SK-N-SH treated with all-trans-retinoic acid at 6 μM for 48 hours (cell line): ENCODE results near the gene SPDL1.

Source experiments
- ATAC-seq: fragments of 200-7000 bp; cut with Tn5 transposase; 3 replicates; pipeline ENCODE4 v1.9.1; 2020; ENCODE audit warnings: mild to moderate bottlenecking, moderate library complexity
- ARNTL ChIP-seq: fragments of 450-650 bp; formaldehyde crosslinking; IDR thresholded peaks from 2 replicates; pipeline ENCODE4 v1.5.0; 2020; ENCODE audit warnings: low read depth, mild to moderate bottlenecking, moderate library complexity, borderline replicate concordance
- BACH2 ChIP-seq: fragments of 250-450 bp; sonication (Bioruptor Pico); IDR thresholded peaks from 2 replicates; pipeline ENCODE4 v1.9.0; 2021; ENCODE audit warnings: mild to moderate bottlenecking, borderline replicate concordance
- CREB5 ChIP-seq: fragments of 250-450 bp; sonication (Bioruptor Pico); IDR thresholded peaks from 2 replicates; pipeline ENCODE4 v1.5.1; 2020; ENCODE audit warnings: low read depth, mild to moderate bottlenecking, moderate library complexity
- CSDC2 ChIP-seq: fragments of 250-450 bp; sonication (Bioruptor Pico); IDR thresholded peaks from 2 replicates; pipeline ENCODE4 v1.5.0; 2020; ENCODE audit warnings: mild to moderate bottlenecking, moderate library complexity
- CSRNP3 ChIP-seq: fragments of 250-450 bp; sonication (Bioruptor Pico); IDR thresholded peaks from 2 replicates; pipeline ENCODE4 v1.5.1; 2021; ENCODE audit warnings: mild to moderate bottlenecking, moderate library complexity
- ESRRG ChIP-seq: fragments of 250-450 bp; sonication (Bioruptor Pico); IDR thresholded peaks from 2 replicates; pipeline ENCODE4 v1.6.1; 2021; ENCODE audit warnings: mild to moderate bottlenecking
- GLIS3 ChIP-seq: fragments of 250-450 bp; sonication (Bioruptor Pico); IDR thresholded peaks from 2 replicates; pipeline ENCODE4 v1.5.0; 2020; ENCODE audit warnings: mild to moderate bottlenecking, moderate library complexity
- ISL1 ChIP-seq: fragments of 250-450 bp; sonication (Bioruptor Pico); IDR thresholded peaks from 2 replicates; pipeline ENCODE4 v2.1.2; 2022; ENCODE audit warnings: mild to moderate bottlenecking, moderate library complexity
- OSR1 ChIP-seq: fragments of 250-450 bp; sonication (Bioruptor Pico); IDR thresholded peaks from 2 replicates; pipeline ENCODE4 v1.8.0; 2022; ENCODE audit warnings: moderate library complexity, mild to moderate bottlenecking, inconsistent platforms
- PATZ1 ChIP-seq: fragments of 250-450 bp; sonication (Bioruptor Pico); IDR thresholded peaks from 2 replicates; pipeline ENCODE4 v1.8.0; 2020; ENCODE audit warnings: mild to moderate bottlenecking, moderate library complexity, borderline replicate concordance
- POU6F1 ChIP-seq: fragments of 250-450 bp; sonication (Bioruptor Pico); IDR thresholded peaks from 2 replicates; pipeline ENCODE4 v1.8.0; 2021; ENCODE audit warnings: low read depth, mild to moderate bottlenecking, moderate library complexity, borderline replicate concordance
- PPARA ChIP-seq: fragments of 250-450 bp; sonication (Bioruptor Pico); IDR thresholded peaks from 2 replicates; pipeline ENCODE4 v1.5.0; 2020; ENCODE audit warnings: mild to moderate bottlenecking, borderline replicate concordance
- SNAI2 ChIP-seq: fragments of 250-450 bp; sonication (Bioruptor Pico); IDR thresholded peaks from 2 replicates; pipeline ENCODE4 v1.5.0; 2020; ENCODE audit warnings: mild to moderate bottlenecking, moderate library complexity
- TCF4 ChIP-seq: fragments of 250-450 bp; sonication (Bioruptor Pico); IDR thresholded peaks from 2 replicates; pipeline ENCODE4 v1.8.0; 2021; ENCODE audit warnings: mild to moderate bottlenecking, moderate library complexity, borderline replicate concordance
- TOX ChIP-seq: fragments of 250-450 bp; sonication (Bioruptor Pico); IDR thresholded peaks from 2 replicates; pipeline ENCODE4 v1.8.0; 2021; ENCODE audit warnings: mild to moderate bottlenecking, moderate library complexity, borderline replicate concordance
- TSHZ2 ChIP-seq: fragments of 250-450 bp; sonication (Bioruptor Pico); IDR thresholded peaks from 2 replicates; pipeline ENCODE4 v1.5.0; 2020; ENCODE audit warnings: mild to moderate bottlenecking, moderate library complexity
- ZC3H10 ChIP-seq: fragments of 250-450 bp; sonication (Bioruptor Pico); IDR thresholded peaks from 2 replicates; pipeline ENCODE4 v1.5.1; 2021; ENCODE audit warnings: mild to moderate bottlenecking, moderate library complexity
- ZFP3 ChIP-seq: fragments of 250-450 bp; sonication (Bioruptor Pico); IDR thresholded peaks from 2 replicates; pipeline ENCODE4 v1.5.0; 2020; ENCODE audit warnings: mild to moderate bottlenecking, moderate library complexity
- ZNF565 ChIP-seq: fragments of 450-650 bp; formaldehyde crosslinking; conservative IDR thresholded peaks from 2 replicates; pipeline ENCODE4 v1.5.0; 2020; ENCODE audit warnings: low read depth, mild to moderate bottlenecking, moderate library complexity
- ZNF70 ChIP-seq: fragments of 450-650 bp; formaldehyde crosslinking; IDR thresholded peaks from 2 replicates; pipeline ENCODE4 v1.5.0; 2020; ENCODE audit warnings: mild to moderate bottlenecking, moderate library complexity
- ZNF8 ChIP-seq: fragments of 450-650 bp; formaldehyde crosslinking; IDR thresholded peaks from 2 replicates; pipeline ENCODE4 v1.5.0; 2020; ENCODE audit warnings: mild to moderate bottlenecking, moderate library complexity

SPDL1 gene

GRCh38 chr5:169646856-169647255 is 63.3 kb downstream of the SPDL1 start:
- no peak for ATAC-seq

GRCh38 chr5:169647566-169647965 is 64.0 kb downstream of the SPDL1 start:
- no peak for TF ChIP-seq ZC3H10 (CRISPR knock-in tag)
- no peak for TF ChIP-seq TCF4 (CRISPR knock-in tag)
- TF ChIP-seq PATZ1 (CRISPR knock-in tag) = no peak
- no peak for TF ChIP-seq ZNF70 (CRISPR knock-in tag)
- TF ChIP-seq ZFP3 (CRISPR knock-in tag) = no peak
- TF ChIP-seq ISL1 = no peak
- TF ChIP-seq SNAI2 = no peak
- TF ChIP-seq ARNTL (CRISPR knock-in tag) = no peak
- no peak for TF ChIP-seq PPARA
- no peak for TF ChIP-seq ZNF565 (CRISPR knock-in tag)
- TF ChIP-seq ESRRG (CRISPR knock-in tag) = no peak
- no peak for TF ChIP-seq CSRNP3 (CRISPR knock-in tag)
- TF ChIP-seq TSHZ2 = no peak
- TF ChIP-seq CSDC2 (CRISPR knock-in tag) = no peak
- TF ChIP-seq BACH2 (CRISPR knock-in tag) = no peak
- no peak for TF ChIP-seq OSR1 (CRISPR knock-in tag)
- no peak for ATAC-seq

More at GRCh38 chr5:169646856-169647255, 63.3 kb downstream of the SPDL1 start:
- TF ChIP-seq PPARA (no peak), CREB5 (CRISPR knock-in tag) (no peak), ZNF565 (CRISPR knock-in tag) (no peak), ZNF8 (CRISPR knock-in tag) (no peak), TCF4 (CRISPR knock-in tag) (no peak), ZC3H10 (CRISPR knock-in tag) (no peak), CSDC2 (CRISPR knock-in tag) (no peak), PATZ1 (CRISPR knock-in tag) (no peak), ARNTL (CRISPR knock-in tag) (no peak), SNAI2 (no peak)

GRCh38 chr5:169648725-169649310 is 65.2 kb downstream of the SPDL1 start:
- TF ChIP-seq ESRRG (CRISPR knock-in tag) (no peak), ZNF565 (CRISPR knock-in tag) (no peak)
- peak; percentile 66 for ATAC-seq

- no peak for ATAC-seq
- no peak for TF ChIP-seq ZC3H10 (CRISPR knock-in tag)
- no peak for TF ChIP-seq ZFP3 (CRISPR knock-in tag)
- no peak for TF ChIP-seq CSRNP3 (CRISPR knock-in tag)
- TF ChIP-seq GLIS3 (CRISPR knock-in tag) = no peak
- TF ChIP-seq POU6F1 (CRISPR knock-in tag) = no peak
- no peak for TF ChIP-seq ZNF8 (CRISPR knock-in tag)
- TF ChIP-seq ISL1 = no peak
- no peak for TF ChIP-seq TOX
- no peak for TF ChIP-seq PPARA
Observed at GRCh38 chr5:169649486-169649885, 65.9 kb downstream of the SPDL1 start.
